Gastrocnemius medialis (tissue), 4 donors: Measurements from ENCODE around the gene C12orf42.

Experiments
- CTCF ChIP-seq, 5 experiments: fragments of 450-650 bp in 3 of 5; fragments of 200-600 bp in 2 of 5; sonication (generic) in 2 of 5; IDR thresholded peaks in 4 of 5; conservative IDR thresholded peaks in 1 of 5; 1 replicate in 4 of 5; 2 replicates in 1 of 5; pipeline ENCODE4 v1.5.1; 2016 to 2019; ENCODE audit warnings: antibody characterized with exemption in 5 of 5, mild to moderate bottlenecking in 3 of 5, moderate library complexity in 3 of 5
- POLR2A ChIP-seq, 2 donors: fragments of 450-650 bp; IDR thresholded peaks; one replicate each; pipeline ENCODE4 v1.6.1; 2017; ENCODE audit warnings: antibody characterized with exemption in 2 of 2, mild to moderate bottlenecking in 2 of 2, moderate library complexity in 2 of 2

GRCh38 chr12:103493199-103493598 is 2.6 kb downstream of the C12orf42 start:
- TF ChIP-seq CTCF (IDR thresholded peaks at IDR 0.05 in 4 of 5, conservative IDR thresholded peaks at IDR 0.05 in 1 of 5) (no peak), POLR2A (IDR thresholded peaks at IDR 0.05) (no peak)
